GM18868 (cell line): Measurements from ENCODE around the gene ANKRD27.
"Not testable (repeated sequence)": the region's sequence is repeated elsewhere in the genome, so short reads cannot be mapped to it uniquely, and the experiment has no call there.

Source experiments
- ATAC-seq: cut with Tn5 transposase; IDR thresholded peaks from one replicate; pipeline ENCODE4 v1.9.1; 2021; ENCODE audit warnings: mild to moderate bottlenecking, moderate library complexity; ENCODE audit not compliant: unreplicated experiment

The ANKRD27 gene

GRCh38 chr19:32656379-32656778 is 18.6 kb downstream of the ANKRD27 start:
- not testable (repeated sequence) for ATAC-seq

- ATAC-seq, result no peak
These were observed 21.4 kb downstream of the ANKRD27 start for GRCh38 chr19:32653599-32653915.

- ATAC-seq, result no peak
These were observed 21.9 kb downstream of the ANKRD27 start for GRCh38 chr19:32652894-32653598.

GRCh38 chr19:32652331-32652730 is 22.6 kb downstream of the ANKRD27 start:
- not testable (repeated sequence) for ATAC-seq

DNA sequence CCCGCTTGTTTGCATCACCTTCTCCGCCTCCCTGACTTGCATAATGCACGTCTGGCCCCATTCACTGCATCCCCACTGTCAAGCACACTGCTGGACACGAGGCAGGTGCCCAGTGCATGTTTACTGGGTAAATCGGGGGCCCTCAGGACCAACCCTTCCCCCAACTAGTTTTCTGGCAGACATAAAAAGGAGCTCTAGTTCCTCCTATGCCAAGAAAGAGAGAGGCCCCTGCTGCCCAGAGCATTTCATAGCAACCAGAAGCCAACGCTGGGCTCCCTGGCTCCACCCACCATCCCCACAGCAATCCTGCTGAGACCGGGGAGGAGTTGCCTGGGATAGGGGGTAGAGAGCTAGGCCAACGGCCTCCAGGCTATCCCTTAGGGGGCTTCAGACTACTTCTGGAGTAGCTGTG is 23.2 kb downstream of the ANKRD27 start:
- no peak for ATAC-seq

- no peak for ATAC-seq
These were observed 24.3 kb downstream of the ANKRD27 start for GRCh38 chr19:32650671-32651070.

DNA sequence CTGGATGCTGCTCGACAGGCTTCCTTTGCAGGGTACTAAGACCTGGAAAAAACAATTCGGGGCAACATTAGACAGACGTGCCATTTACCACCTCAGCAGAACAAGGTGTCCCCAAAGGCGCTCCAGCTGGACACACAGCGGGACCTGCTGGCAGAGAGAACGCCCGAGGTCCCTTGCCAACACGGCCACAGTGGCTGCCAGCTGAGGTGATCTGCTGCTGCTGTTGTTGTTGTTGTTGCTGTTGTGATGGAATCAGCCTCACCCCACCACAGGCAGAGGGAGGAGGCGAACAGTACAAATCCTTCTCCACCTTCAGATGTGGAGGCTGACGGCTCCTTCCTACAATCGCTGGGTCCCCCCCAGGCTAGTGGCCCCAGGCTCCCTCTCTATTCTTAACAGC is 25.2 kb downstream of the ANKRD27 start:
- ATAC-seq, result no peak

- ATAC-seq, result no peak
These were observed 27.6 kb downstream of the ANKRD27 start for GRCh38 chr19:32647361-32647760.

- no peak for ATAC-seq
These were observed 28.4 kb downstream of the ANKRD27 start for GRCh38 chr19:32646556-32646955.

DNA sequence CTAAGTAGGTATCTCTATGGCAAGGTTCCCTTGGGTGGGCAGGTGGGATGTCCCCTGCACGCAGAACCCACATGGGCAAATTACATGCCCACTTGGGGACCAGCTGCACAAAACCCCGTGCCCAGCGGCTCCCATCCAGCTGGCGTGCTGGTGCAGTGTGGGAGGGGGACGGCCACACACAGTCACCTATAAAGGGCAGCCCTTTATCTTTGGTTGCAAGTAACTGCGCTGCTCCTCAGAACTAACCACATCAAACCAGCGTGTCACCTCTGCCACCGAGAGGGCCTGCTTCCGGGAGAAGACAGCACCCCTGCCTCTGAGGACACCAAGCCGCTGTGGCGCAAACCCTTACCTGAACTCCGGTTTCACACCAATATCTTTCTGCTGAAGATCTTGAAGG is 32.2 kb downstream of the ANKRD27 start:
- no peak for ATAC-seq

- no peak for ATAC-seq
These were observed 36.4 kb downstream of the ANKRD27 start for GRCh38 chr19:32638625-32639024.

- ATAC-seq, result no peak
These were observed 37.5 kb downstream of the ANKRD27 start for GRCh38 chr19:32637480-32637879.

GRCh38 chr19:32631381-32631780 is 43.6 kb downstream of the ANKRD27 start:
- ATAC-seq, result no peak

DNA sequence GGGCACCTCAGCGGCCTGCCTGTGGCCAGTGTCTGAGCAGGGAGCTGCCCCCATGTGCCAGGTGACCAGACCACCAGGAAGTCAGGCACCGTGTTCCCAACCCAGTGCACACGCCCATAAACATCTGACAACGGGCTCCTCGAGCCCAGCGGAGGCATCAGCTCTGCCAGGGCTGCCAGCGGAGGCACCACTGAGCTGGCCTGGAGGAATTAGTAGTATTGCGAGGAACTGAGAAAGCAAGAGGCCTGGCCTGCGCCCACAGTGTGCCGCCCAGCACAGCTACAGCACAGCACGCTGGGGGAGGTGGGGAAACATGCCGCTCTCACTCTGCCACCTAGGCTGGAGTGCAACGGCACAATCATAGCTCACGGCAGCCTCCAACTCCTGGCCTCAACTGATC is 44.6 kb downstream of the ANKRD27 start:
- ATAC-seq, result no peak

GRCh38 chr19:32627714-32628270 is 47.2 kb downstream of the ANKRD27 start:
- no peak for ATAC-seq

- ATAC-seq, result no peak
These were observed 48.0 kb downstream of the ANKRD27 start for GRCh38 chr19:32626969-32627368.

GRCh38 chr19:32624410-32624809 is 50.6 kb downstream of the ANKRD27 start:
- ATAC-seq, result no peak

GRCh38 chr19:32622002-32622401 is 53.0 kb downstream of the ANKRD27 start:
- no peak for ATAC-seq

GRCh38 chr19:32619051-32619685 is 55.8 kb downstream of the ANKRD27 start:
- no peak for ATAC-seq

- no peak for ATAC-seq
These were observed 59.4 kb downstream of the ANKRD27 start for GRCh38 chr19:32615569-32615968.

DNA sequence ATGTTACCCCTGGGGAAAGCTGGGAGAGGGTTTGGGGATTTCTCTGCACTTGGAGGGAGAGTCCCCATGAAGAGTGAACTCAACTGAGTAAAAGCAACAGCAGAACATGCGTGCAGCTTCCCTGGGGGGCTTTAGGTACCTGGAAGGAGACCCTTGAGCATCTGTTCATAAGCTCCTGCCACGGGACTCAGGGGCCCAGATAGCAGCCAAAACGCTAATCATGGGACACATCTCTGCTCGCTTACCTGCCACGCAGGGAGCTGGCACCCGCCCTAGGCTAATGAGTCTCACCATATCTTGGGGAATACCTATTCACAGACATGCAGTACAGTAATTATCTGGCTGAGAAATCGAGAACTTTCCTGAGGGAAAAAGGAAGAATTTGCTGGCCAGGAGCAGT is 60.1 kb downstream of the ANKRD27 start:
- ATAC-seq, result no peak

- ATAC-seq, result no peak
These were observed 62.0 kb downstream of the ANKRD27 start for GRCh38 chr19:32613008-32613407.

DNA sequence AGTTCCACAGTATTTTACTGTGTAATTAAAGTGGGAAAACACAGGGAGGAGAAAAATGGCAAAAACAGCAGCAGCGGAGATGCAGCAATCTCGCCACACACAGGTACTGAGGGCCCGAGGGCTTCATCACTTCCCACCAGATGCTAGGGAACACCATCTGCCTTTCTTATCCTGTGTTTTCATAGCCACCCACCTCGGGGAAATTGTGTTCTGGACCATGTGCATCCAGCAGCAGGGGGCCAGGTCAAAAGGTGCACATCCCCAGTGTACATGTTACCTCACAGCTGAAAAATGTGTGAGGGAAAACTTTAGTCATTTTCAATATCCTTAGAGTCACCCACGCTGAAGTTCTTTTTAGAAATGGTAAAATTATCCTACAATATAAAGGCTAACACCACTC is 63.8 kb downstream of the ANKRD27 start:
- ATAC-seq, result no peak
